ENCODE data around the gene NLGN2.
A peak's percentile ranks its signal among the peaks of the same experiment; 100 is the strongest.

NLGN2 gene

DNA sequence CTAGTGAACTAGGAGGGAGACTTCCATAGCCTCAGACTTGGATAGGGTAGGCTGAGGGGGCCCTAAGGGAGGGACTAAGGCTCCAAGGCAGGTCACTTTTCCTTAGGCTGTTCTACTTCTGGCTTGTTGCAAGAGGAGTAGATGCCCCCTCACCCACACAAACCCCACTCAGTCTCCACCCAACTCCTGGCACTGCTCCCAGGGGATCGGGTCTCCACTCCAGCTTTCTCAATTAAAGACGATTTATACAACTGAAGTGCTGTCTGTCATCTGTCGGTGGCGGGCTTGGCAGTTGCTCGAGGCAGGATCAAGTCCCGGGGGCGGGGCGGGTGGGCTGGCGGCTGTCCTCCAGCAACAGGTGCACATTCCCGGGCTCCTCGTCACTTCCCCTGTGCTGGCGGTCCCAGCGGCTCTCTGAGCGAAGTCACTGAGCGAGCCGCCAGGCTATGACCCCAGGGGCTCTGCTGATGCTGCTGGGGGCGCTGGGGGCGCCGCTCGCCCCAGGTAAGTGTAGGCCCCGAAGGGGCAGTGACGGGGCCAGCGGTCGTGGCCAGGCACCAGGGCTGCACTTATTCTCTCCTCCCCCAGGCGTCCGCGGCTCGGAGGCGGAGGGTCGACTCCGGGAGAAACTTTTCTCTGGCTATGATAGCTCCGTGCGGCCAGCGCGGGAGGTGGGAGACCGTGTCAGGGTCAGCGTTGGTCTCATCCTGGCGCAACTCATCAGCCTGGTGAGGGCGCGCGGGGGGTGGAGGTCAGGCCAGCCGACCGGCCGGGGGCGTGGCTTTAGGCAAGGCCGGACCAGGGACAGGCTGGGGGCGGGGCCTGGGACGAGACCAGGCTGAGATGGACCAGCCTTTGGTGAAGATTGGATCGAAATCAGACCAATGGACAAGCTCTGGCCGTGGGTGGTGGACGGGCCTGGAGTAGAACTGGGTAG lies 37.3 kb downstream of the NLGN2 start, which contains the start of gene CHRNB1:
Gene CHRNB1, plus strand, starts transcription at position 380 of the 937 bp plus-strand sequence. Its CDS starts 67 bp downstream, at position 447.
- TF ChIP-seq, protein P1, sequence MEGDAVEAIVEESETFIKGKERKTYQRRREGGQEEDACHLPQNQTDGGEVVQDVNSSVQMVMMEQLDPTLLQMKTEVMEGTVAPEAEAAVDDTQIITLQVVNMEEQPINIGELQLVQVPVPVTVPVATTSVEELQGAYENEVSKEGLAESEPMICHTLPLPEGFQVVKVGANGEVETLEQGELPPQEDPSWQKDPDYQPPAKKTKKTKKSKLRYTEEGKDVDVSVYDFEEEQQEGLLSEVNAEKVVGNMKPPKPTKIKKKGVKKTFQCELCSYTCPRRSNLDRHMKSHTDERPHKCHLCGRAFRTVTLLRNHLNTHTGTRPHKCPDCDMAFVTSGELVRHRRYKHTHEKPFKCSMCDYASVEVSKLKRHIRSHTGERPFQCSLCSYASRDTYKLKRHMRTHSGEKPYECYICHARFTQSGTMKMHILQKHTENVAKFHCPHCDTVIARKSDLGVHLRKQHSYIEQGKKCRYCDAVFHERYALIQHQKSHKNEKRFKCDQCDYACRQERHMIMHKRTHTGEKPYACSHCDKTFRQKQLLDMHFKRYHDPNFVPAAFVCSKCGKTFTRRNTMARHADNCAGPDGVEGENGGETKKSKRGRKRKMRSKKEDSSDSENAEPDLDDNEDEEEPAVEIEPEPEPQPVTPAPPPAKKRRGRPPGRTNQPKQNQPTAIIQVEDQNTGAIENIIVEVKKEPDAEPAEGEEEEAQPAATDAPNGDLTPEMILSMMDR (IDR thresholded peaks at IDR 0.05; ENCODE audit: low read depth, low read length): no peak
- peak; percentile 43 to 45 for DNase-seq (ENCODE audit: low read depth in 2 of 2)
- peak within 1 kb of the TSS; percentile 32 to 36 for H3K4me3 ChIP-seq (replicated peaks in 1 of 2; ENCODE audit: low read depth in 2 of 2, low read length in 2 of 2)

DNA sequence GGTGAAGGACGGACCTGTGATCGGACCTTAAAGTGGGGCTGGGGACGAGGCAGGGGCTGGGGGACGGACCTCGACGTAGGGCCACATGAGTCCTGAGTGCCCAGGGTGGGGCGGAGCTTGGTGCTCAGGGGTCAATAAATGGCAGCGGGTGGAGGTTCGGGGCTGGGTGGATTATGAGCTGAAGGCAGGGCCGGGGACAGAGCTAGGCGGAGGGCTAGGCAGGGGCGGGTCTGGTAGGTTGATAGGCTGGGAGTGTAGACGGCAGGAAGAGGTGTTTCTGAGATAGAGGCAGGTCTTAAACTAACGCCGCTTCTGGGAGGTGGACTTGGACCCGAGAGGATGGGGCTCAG lies 37.9 kb downstream of the NLGN2 start:
- no peak for DNase-seq (ENCODE audit: low read depth in 2 of 2)
- TF ChIP-seq, protein P1 (IDR thresholded peaks at IDR 0.05; ENCODE audit: low read depth, low read length): no peak
- H3K4me3 ChIP-seq (replicated peaks in 1 of 2; ENCODE audit: low read depth in 2 of 2, low read length in 2 of 2): peak overlapping the region in 1 of 2 donors; percentile 36

DNA sequence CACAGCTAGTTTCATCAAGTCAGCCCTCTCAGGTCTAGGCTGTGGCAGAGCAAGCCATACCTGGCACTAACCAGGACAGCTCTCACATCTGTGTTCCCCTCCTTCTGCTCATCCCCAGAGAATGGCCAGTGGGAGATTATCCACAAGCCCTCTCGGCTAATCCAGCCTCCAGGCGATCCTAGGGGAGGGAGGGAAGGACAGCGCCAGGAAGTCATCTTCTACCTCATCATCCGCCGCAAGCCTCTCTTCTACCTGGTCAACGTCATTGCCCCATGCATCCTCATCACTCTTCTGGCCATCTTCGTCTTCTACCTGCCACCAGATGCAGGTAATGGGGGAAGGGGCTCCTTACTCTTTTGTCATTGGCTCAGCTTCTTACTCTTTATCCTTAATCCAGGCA lies 40.8 kb downstream of the NLGN2 start:
- TF ChIP-seq, protein P1 (IDR thresholded peaks at IDR 0.05; ENCODE audit: low read depth, low read length): no peak
- H3K4me3 ChIP-seq (replicated peaks in 1 of 2; ENCODE audit: low read depth in 2 of 2, low read length in 2 of 2): no peak overlapping the region
- no peak for DNase-seq (ENCODE audit: low read depth in 2 of 2)

DNA sequence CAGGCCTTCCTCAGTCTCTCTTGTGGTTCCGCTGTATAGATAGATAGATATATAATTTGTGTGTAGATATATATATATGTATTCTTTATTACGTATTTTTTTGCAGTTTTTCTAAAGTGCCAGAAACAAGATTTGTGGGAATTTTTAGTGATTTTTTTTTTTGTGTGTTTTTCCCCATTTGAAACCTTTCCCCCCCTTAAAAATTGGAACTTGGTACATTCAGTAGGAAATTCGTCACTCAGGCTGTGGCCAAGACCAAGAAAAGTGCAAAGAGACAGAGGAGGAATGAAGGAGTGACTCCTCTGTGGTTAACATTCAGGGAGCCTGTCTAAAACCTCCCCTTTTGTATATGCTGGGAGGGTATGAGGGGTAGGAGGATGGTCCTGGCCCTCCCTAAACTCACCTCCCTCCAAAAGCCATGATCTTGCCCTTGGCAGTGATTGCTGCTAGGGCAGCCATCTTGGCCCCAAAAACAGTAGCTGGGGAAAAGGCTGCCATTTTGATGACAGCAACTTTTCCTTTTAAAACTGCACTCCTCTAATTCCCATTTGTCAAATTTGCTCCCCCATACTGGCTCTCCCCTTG lies 52.4 kb downstream of the NLGN2 start:
- TF ChIP-seq, protein P1 (IDR thresholded peaks at IDR 0.05; ENCODE audit: low read depth, low read length): no peak
- peak in 1 of 2 donors; percentile 32 for DNase-seq (ENCODE audit: low read depth in 2 of 2)

DNA sequence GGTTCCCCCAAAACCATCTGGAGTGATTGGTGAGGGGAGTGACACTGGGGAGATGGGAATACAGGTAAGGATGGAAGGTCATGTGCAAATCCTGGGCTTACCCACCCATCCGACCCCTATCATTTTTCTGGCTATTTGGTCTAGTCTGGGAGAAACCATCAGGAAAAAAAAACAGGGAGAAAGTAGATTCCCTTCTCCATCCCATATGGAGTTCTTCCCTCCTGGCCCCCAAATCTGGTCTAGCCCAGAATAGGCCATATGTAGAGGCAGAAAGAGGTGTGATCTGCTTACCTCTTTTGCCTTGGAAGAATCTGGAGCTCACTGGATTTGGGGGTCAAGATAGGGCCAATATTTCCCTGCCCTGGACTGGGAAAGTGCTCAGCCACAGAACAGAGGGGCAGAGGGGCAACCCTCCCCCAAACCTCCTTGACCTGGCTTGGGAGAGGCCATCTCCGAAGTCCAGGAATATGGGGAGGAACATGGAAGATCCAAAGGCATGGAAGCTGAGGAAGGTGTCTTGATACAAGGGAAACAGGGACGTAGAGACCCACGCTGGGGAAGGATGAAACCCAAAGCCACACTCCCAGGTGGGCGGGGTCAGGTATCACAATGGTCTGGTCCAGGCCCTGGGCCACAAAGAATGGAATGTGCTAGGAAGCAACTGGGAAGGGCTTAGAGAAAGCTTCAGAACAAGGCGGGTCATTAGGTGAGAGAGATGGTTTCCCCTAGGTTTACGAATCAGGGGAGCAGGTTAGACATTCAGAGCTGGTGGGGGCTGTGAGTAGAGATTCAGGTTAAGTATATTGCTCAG lies 53.4 kb downstream of the NLGN2 start:
- TF ChIP-seq, protein P1 (IDR thresholded peaks at IDR 0.05; ENCODE audit: low read depth, low read length): no peak
- no peak overlapping the region for H3K4me3 ChIP-seq (replicated peaks in 1 of 2; ENCODE audit: low read depth in 2 of 2, low read length in 2 of 2)
- DNase-seq (ENCODE audit: low read depth in 2 of 2): no peak

More for the DNA sequence above, 52.4 kb downstream of the NLGN2 start:
- H3K4me3 ChIP-seq (replicated peaks in 1 of 2; ENCODE audit: low read depth in 2 of 2, low read length in 2 of 2): no peak overlapping the region
